ENCODE results near the gene PLCB1.

PLCB1 gene

GRCh38 chr20:8718279-8718678 is 586.2 kb downstream of the PLCB1 start:
- no peaks in the 10 kb centered on the region; the same call in 1 of the 2 replicates for H3K36me3 ChIP-seq (ENCODE audit: insufficient read depth, low read length)
- H3K4me1 ChIP-seq (ENCODE audit: insufficient read depth, low read length): no peaks in the 10 kb centered on the region
- no peak overlapping the region for H3K9ac ChIP-seq (ENCODE audit: low read depth, low read length)
- H3K9me3 ChIP-seq (ENCODE audit: control insufficient read depth, insufficient read depth, low read length): no peaks in the 10 kb centered on the region

GRCh38 chr20:8720089-8720488 is 588.0 kb downstream of the PLCB1 start:
- no peaks in the 10 kb centered on the region for H3K4me1 ChIP-seq (ENCODE audit: insufficient read depth, low read length)
- no peaks in the 10 kb centered on the region for H3K9me3 ChIP-seq (ENCODE audit: control insufficient read depth, insufficient read depth, low read length)
- no peak overlapping the region for H3K9ac ChIP-seq (ENCODE audit: low read depth, low read length)
- no peaks in the 10 kb centered on the region; the same call in 1 of the 2 replicates for H3K36me3 ChIP-seq (ENCODE audit: insufficient read depth, low read length)

- Histone ChIP-seq H3K9ac (ENCODE audit: low read depth, low read length) (no peak overlapping the region), H3K36me3 (ENCODE audit: insufficient read depth, low read length) (no peaks in the 10 kb centered on the region; the same call in 1 of the 2 replicates), H3K4me1 (ENCODE audit: insufficient read depth, low read length) (no peaks in the 10 kb centered on the region), H3K9me3 (ENCODE audit: control insufficient read depth, insufficient read depth, low read length) (no peaks in the 10 kb centered on the region)
These were observed 589.0 kb downstream of the PLCB1 start for GRCh38 chr20:8721098-8721497.

GRCh38 chr20:8722277-8722928 is 590.3 kb downstream of the PLCB1 start:
- Histone ChIP-seq H3K9me3 (ENCODE audit: control insufficient read depth, insufficient read depth, low read length) (no peaks in the 10 kb centered on the region), H3K36me3 (ENCODE audit: insufficient read depth, low read length) (no peaks in the 10 kb centered on the region; the same call in 1 of the 2 replicates), H3K4me1 (ENCODE audit: insufficient read depth, low read length) (no peaks in the 10 kb centered on the region), H3K9ac (ENCODE audit: low read depth, low read length) (no peak overlapping the region)

- Histone ChIP-seq H3K36me3 (ENCODE audit: insufficient read depth, low read length) (no peaks in the 10 kb centered on the region), H3K9me3 (ENCODE audit: control insufficient read depth, insufficient read depth, low read length) (no peaks in the 10 kb centered on the region), H3K9ac (ENCODE audit: low read depth, low read length) (no peak overlapping the region), H3K4me1 (ENCODE audit: insufficient read depth, low read length) (no peaks in the 10 kb centered on the region)
These were observed 591.2 kb downstream of the PLCB1 start for GRCh38 chr20:8723296-8723695.

GRCh38 chr20:8724884-8725283 is 592.8 kb downstream of the PLCB1 start:
- H3K4me1 ChIP-seq (ENCODE audit: insufficient read depth, low read length): no peaks in the 10 kb centered on the region

GRCh38 chr20:8726460-8726859 is 594.4 kb downstream of the PLCB1 start:
- Histone ChIP-seq H3K4me1 (ENCODE audit: insufficient read depth, low read length) (no peaks in the 10 kb centered on the region), H3K9me3 (ENCODE audit: control insufficient read depth, insufficient read depth, low read length) (no peaks in the 10 kb centered on the region), H3K36me3 (ENCODE audit: insufficient read depth, low read length) (no peaks in the 10 kb centered on the region), H3K9ac (ENCODE audit: low read depth, low read length) (no peak overlapping the region)

More at GRCh38 chr20:8724884-8725283, 592.8 kb downstream of the PLCB1 start:
- Histone ChIP-seq H3K9ac (ENCODE audit: low read depth, low read length) (no peak overlapping the region), H3K9me3 (ENCODE audit: control insufficient read depth, insufficient read depth, low read length) (no peaks in the 10 kb centered on the region), H3K36me3 (ENCODE audit: insufficient read depth, low read length) (no peaks in the 10 kb centered on the region)

- H3K9me3 ChIP-seq (ENCODE audit: control insufficient read depth, insufficient read depth, low read length): no peaks in the 10 kb centered on the region
- H3K9ac ChIP-seq (ENCODE audit: low read depth, low read length): no peak overlapping the region
- H3K36me3 ChIP-seq (ENCODE audit: insufficient read depth, low read length): no peaks in the 10 kb centered on the region; the same call in 1 of the 2 replicates
- H3K4me1 ChIP-seq (ENCODE audit: insufficient read depth, low read length): no peaks in the 10 kb centered on the region
These were observed 602.9 kb downstream of the PLCB1 start for GRCh38 chr20:8735014-8735413.

GRCh38 chr20:8735674-8736073 is 603.6 kb downstream of the PLCB1 start:
- H3K4me1 ChIP-seq (ENCODE audit: insufficient read depth, low read length): no peaks in the 10 kb centered on the region
- no peaks in the 10 kb centered on the region; the same call in 1 of the 2 replicates for H3K36me3 ChIP-seq (ENCODE audit: insufficient read depth, low read length)
- H3K9me3 ChIP-seq (ENCODE audit: control insufficient read depth, insufficient read depth, low read length): no peaks in the 10 kb centered on the region
- H3K9ac ChIP-seq (ENCODE audit: low read depth, low read length): no peak overlapping the region

GRCh38 chr20:8740265-8740664 is 608.2 kb downstream of the PLCB1 start:
- Histone ChIP-seq H3K36me3 (ENCODE audit: insufficient read depth, low read length) (no peaks in the 10 kb centered on the region; the same call in 1 of the 2 replicates), H3K9me3 (ENCODE audit: control insufficient read depth, insufficient read depth, low read length) (no peaks in the 10 kb centered on the region), H3K4me1 (ENCODE audit: insufficient read depth, low read length) (no peaks in the 10 kb centered on the region), H3K9ac (ENCODE audit: low read depth, low read length) (no peak overlapping the region)

- no peaks in the 10 kb centered on the region for H3K4me1 ChIP-seq (ENCODE audit: insufficient read depth, low read length)
- H3K9ac ChIP-seq (ENCODE audit: low read depth, low read length): no peak overlapping the region
- no peaks in the 10 kb centered on the region for H3K9me3 ChIP-seq (ENCODE audit: control insufficient read depth, insufficient read depth, low read length)
- no peaks in the 10 kb centered on the region; the same call in 1 of the 2 replicates for H3K36me3 ChIP-seq (ENCODE audit: insufficient read depth, low read length)
These were observed 612.3 kb downstream of the PLCB1 start for GRCh38 chr20:8744228-8744844.

GRCh38 chr20:8749101-8749500 is 617.0 kb downstream of the PLCB1 start:
- Histone ChIP-seq H3K4me1 (ENCODE audit: insufficient read depth, low read length) (no peaks in the 10 kb centered on the region), H3K9me3 (ENCODE audit: control insufficient read depth, insufficient read depth, low read length) (no peaks in the 10 kb centered on the region), H3K9ac (ENCODE audit: low read depth, low read length) (no peak overlapping the region), H3K36me3 (ENCODE audit: insufficient read depth, low read length) (no peaks in the 10 kb centered on the region; the same call in 1 of the 2 replicates)

- H3K36me3 ChIP-seq (ENCODE audit: insufficient read depth, low read length): no peaks in the 10 kb centered on the region; the same call in 1 of the 2 replicates
- no peak overlapping the region for H3K9ac ChIP-seq (ENCODE audit: low read depth, low read length)
- no peaks in the 10 kb centered on the region for H3K4me1 ChIP-seq (ENCODE audit: insufficient read depth, low read length)
- no peaks in the 10 kb centered on the region for H3K9me3 ChIP-seq (ENCODE audit: control insufficient read depth, insufficient read depth, low read length)
These were observed 617.9 kb downstream of the PLCB1 start for GRCh38 chr20:8749986-8750385.

- H3K36me3 ChIP-seq (ENCODE audit: insufficient read depth, low read length): no peaks in the 10 kb centered on the region
These were observed 623.5 kb downstream of the PLCB1 start for GRCh38 chr20:8755340-8756118.

More at GRCh38 chr20:8755340-8756118, 623.5 kb downstream of the PLCB1 start:
- no peaks in the 10 kb centered on the region for H3K9me3 ChIP-seq (ENCODE audit: control insufficient read depth, insufficient read depth, low read length)
- no peaks in the 10 kb centered on the region for H3K4me1 ChIP-seq (ENCODE audit: insufficient read depth, low read length)
- H3K9ac ChIP-seq (ENCODE audit: low read depth, low read length): no peak overlapping the region

Measured in ES-I3 (cell line).